Body of pancreas (tissue), 4 donors: ENCODE results near the gene FGF22. TPM values are rescaled to one million over a fixed set of nuclear protein-coding genes. Genes with fewer than 3 reads are reported as not detected.

Experiments used
- ATAC-seq: fragments of 150-250 bp; one replicate; pipeline ENCODE4 v1.9.1; 2016
- DNase-seq, 4 donors: peaks; one replicate each; pipeline ENCODE4 v3.0.0-alpha.2; 2019
- H3K27ac ChIP-seq, 4 donors: fragments of 200-600 bp; sonication (generic); 1 replicate in 3 of 4; 2 replicates in 1 of 4; pipeline versions ENCODE4 v1.5.1 to v1.6.1; 2016 to 2019; ENCODE audit warnings: mild to moderate bottlenecking in 1 of 4, mixed read lengths in 1 of 4, moderate library complexity in 1 of 4
- H3K27me3 ChIP-seq, 2 donors: fragments of 200-600 bp; sonication (generic); one replicate each; pipeline ENCODE4 v1.6.0; 2016; ENCODE audit warnings: mild to moderate bottlenecking in 1 of 2
- H3K36me3 ChIP-seq, 2 donors: fragments of 200-600 bp; sonication (generic); replicated peaks in 1 of 2; 2 replicates each; pipeline ENCODE4 v1.5.1; 2016; ENCODE audit warnings: low read depth in 2 of 2; ENCODE audit not compliant: insufficient read depth in 1 of 2
- H3K4me1 ChIP-seq: fragments of 200-600 bp; sonication (generic); one replicate; pipeline ENCODE4 v1.6.0; 2016
- H3K4me3 ChIP-seq, 2 donors: fragments of 200-600 bp; sonication (generic); 1 replicate in 1 of 2; 2 replicates in 1 of 2; pipeline ENCODE4 v1.5.1; 2016 to 2019
- H3K9me3 ChIP-seq, 3 donors: fragments of 200-600 bp; sonication (generic); 1 replicate in 2 of 3; 2 replicates in 1 of 3; pipeline ENCODE4 v1.5.1; 2016
- CTCF ChIP-seq, 7 experiments: fragments of 450-650 bp in 4 of 7; fragments of 200-600 bp in 3 of 7; sonication (generic) in 3 of 7; IDR thresholded peaks; one replicate each; pipeline ENCODE4 v1.5.1; 2016 to 2019; ENCODE audit warnings: antibody characterized with exemption in 7 of 7
- POLR2A ChIP-seq, 3 donors: fragments of 450-650 bp; IDR thresholded peaks; one replicate each; pipeline ENCODE4 v1.6.1; 2016; ENCODE audit warnings: antibody characterized with exemption in 3 of 3, mild to moderate bottlenecking in 2 of 3
- WGBS, 2 donors: methylation state at CpG; one replicate each; pipeline ENCODE4 v1.1.5; 2017; 5-methylcytosine and 5-hydroxymethylcytosine counted together
- intact Hi-C: fragments of 100-400 bp; cut with DNase I; formaldehyde crosslinking; loops from one replicate; pipeline ENCODE4 v1.15.1; 2023
- total RNA-seq, 2 donors: library from RNA; depleted of rRNA; stranded (reverse); fragments of >200 nt; gene quantifications; one replicate each; pipeline ENCODE4 v1.1.0, GENCODE V29; 2016

The FGF22 gene
- total RNA-seq: not detected

- ATAC-seq (peak; percentile 97), DNase-seq (peak; percentile 92 to 96 (median 94))
- Histone ChIP-seq H3K27me3 (no peaks in the 10 kb centered on the region), H3K4me1 (peaks cover 19% of the 10 kb centered on the region), H3K36me3 (no peaks in the 10 kb centered on the region), H3K27ac (no peak within 1 kb of the TSS), H3K4me3 (no peak within 1 kb of the TSS), H3K9me3 (no peaks in the 10 kb centered on the region)
- intact Hi-C loops: no loop called here
- whole genome bisulfite sequencing, 2 donors: 7 to 9% methylated on average over 28 to 80 of the region's 109 CpGs
- TF ChIP-seq CTCF (IDR thresholded peaks at IDR 0.05) (peak in 2 of 7 experiments; percentile 27 to 33), POLR2A (IDR thresholded peaks at IDR 0.05) (no peak)
Measured at GRCh38 chr19:639253-640160, at the start of gene FGF22. Gene FGF22, plus strand, starts transcription at chr19:639879. Its CDS starts 47 bp downstream, at chr19:639926.

GRCh38 chr19:590396-590745 lies 49.3 kb upstream of the FGF22 start:
- peaks cover 0 to 20% of the 10 kb centered on the region in 2 donors for H3K27me3 ChIP-seq
- no peak overlapping the region for H3K4me3 ChIP-seq
- intact Hi-C loops: no loop called here
- WGBS, 2 donors: 1% methylated on average over 23 of the region's 50 CpGs; no CpG with 5 or more reads in 1 of the 2 donors
- no peak for DNase-seq
- no peak for ATAC-seq
- no peak overlapping the region for H3K27ac ChIP-seq
- H3K4me1 ChIP-seq: peaks cover 29% of the 10 kb centered on the region
- TF ChIP-seq POLR2A (IDR thresholded peaks at IDR 0.05) (no peak), CTCF (IDR thresholded peaks at IDR 0.05) (no peak)
- H3K9me3 ChIP-seq: no peaks in the 10 kb centered on the region
- H3K36me3 ChIP-seq: no peaks in the 10 kb centered on the region

- Histone ChIP-seq H3K27ac (no peak overlapping the region), H3K4me3 (no peak overlapping the region), H3K4me1 (peaks cover 29% of the 10 kb centered on the region), H3K27me3 (peaks cover 0 to 20% of the 10 kb centered on the region in 2 donors), H3K36me3 (no peaks in the 10 kb centered on the region), H3K9me3 (no peaks in the 10 kb centered on the region)
- TF ChIP-seq CTCF (IDR thresholded peaks at IDR 0.05) (no peak), POLR2A (IDR thresholded peaks at IDR 0.05) (no peak)
- intact Hi-C loops: no loop called here
- 2% methylated on average over 36 of the region's 41 CpGs; no CpG with 5 or more reads in 1 of the 2 donors for WGBS, 2 donors
- ATAC-seq (no peak), DNase-seq (no peak)
Measured at GRCh38 chr19:590750-591098, 49.0 kb upstream of the FGF22 start.

DNA sequence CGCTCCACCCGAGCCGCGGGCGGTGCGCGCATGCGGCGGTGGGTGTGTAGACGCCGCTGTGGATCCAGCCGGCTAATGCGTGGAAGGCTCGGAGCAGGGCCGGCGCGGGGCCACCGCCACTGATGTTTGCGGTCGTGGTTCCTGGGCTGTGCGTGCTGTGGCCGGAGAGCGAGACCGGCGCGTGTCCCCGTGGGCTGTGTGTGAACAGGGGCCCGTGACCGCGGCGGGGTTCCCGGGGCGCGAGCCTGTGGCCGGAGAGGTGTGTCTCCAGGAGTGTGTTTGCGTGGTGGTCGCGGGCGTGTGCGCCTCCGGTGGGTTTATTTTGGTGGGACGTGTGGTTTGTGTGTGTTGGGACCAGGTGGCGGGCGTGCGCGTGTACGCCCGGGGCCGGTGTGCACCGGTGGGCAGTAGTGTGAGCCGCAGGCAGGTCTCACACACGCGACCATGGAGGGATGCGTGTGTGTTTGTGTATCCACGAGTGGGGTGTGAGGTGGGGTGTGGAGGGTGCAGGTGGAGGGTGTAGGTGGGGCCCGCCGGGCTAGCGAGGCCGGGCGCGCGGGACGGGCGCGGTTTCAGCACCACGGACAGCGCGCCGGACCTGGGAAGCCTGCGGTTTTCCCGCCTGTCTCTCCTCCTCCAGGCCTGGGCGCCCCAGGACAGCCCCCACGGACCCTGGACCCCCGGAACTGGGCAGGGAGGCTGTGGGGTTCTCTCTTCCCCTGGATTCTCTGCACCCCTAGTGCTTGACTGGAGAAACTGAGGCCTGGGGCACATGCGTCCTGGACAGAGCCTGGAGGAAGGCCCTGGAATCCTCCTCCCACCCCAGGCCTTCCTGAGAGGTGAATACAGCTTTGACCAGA lies 48.4 kb upstream of the FGF22 start:
- intact Hi-C loops: no loop called here
- TF ChIP-seq CTCF (IDR thresholded peaks at IDR 0.05) (no peak), POLR2A (IDR thresholded peaks at IDR 0.05) (no peak)
- no peak overlapping the region for H3K4me3 ChIP-seq
- peaks cover 29% of the 10 kb centered on the region for H3K4me1 ChIP-seq
- WGBS, 2 donors: 4 to 32% methylated on average over 5 to 74 of the region's 75 CpGs
- peak in 1 of 4 donors; percentile 57 for DNase-seq
- peak; percentile 37 for ATAC-seq
- no peaks in the 10 kb centered on the region for H3K9me3 ChIP-seq
- H3K27me3 ChIP-seq: peaks cover 0 to 20% of the 10 kb centered on the region in 2 donors
- H3K27ac ChIP-seq: no peak overlapping the region
- no peaks in the 10 kb centered on the region for H3K36me3 ChIP-seq
